H9 (cell line): ENCODE results near the gene LIMK2. TPM values are rescaled to one million over a fixed set of nuclear protein-coding genes. Genes with fewer than 3 reads are reported as not detected.

ENCODE experiments used
- DNase-seq: peaks from one replicate; pipeline ENCODE4 v3.0.0-alpha.2; 2017
- H2AFZ ChIP-seq: one replicate; pipeline ENCODE4 v1.6.1; 2013; ENCODE audit warnings: mild to moderate bottlenecking, low read length, control low read depth, moderate library complexity
- H2AK5ac ChIP-seq: 2 replicates; pipeline ENCODE4 v1.6.1; 2013; ENCODE audit warnings: low read length, control low read depth, mixed read lengths; ENCODE audit not compliant: insufficient read length
- H2BK120ac ChIP-seq: one replicate; pipeline ENCODE4 v1.6.1; 2013; ENCODE audit warnings: low read depth, mild to moderate bottlenecking, low read length, control low read depth, inconsistent platforms; ENCODE audit not compliant: poor library complexity, severe bottlenecking
- H2BK12ac ChIP-seq: 2 replicates; pipeline ENCODE4 v1.6.1; 2013; ENCODE audit warnings: low read length, control low read depth, mixed read lengths, low read depth; ENCODE audit not compliant: insufficient read length
- H2BK15ac ChIP-seq: 2 replicates; pipeline ENCODE4 v1.6.1; 2013; ENCODE audit warnings: low read depth, low read length, control low read depth
- H2BK20ac ChIP-seq: one replicate; pipeline ENCODE4 v1.6.1; 2013; ENCODE audit warnings: low read depth, mild to moderate bottlenecking, low read length, control low read depth, inconsistent platforms; ENCODE audit not compliant: poor library complexity, severe bottlenecking
- H2BK5ac ChIP-seq: 2 replicates; pipeline ENCODE4 v1.6.1; 2013; ENCODE audit warnings: low read length, control low read depth, mixed read lengths; ENCODE audit not compliant: insufficient read length
- H3K14ac ChIP-seq: 2 replicates; pipeline ENCODE4 v1.6.1; 2013; ENCODE audit warnings: low read length, control low read depth; ENCODE audit not compliant: insufficient read depth
- H3K18ac ChIP-seq: 2 replicates; pipeline ENCODE4 v1.6.1; 2013; ENCODE audit warnings: low read depth, mild to moderate bottlenecking, mixed read lengths, low read length, control low read depth; ENCODE audit not compliant: insufficient read length
- H3K23ac ChIP-seq: 2 replicates; pipeline ENCODE4 v1.6.1; 2013; ENCODE audit warnings: low read length, control low read depth, mixed read lengths, low read depth; ENCODE audit not compliant: insufficient read length
- H3K23me2 ChIP-seq: 2 replicates; pipeline ENCODE4 v1.6.1; 2013; ENCODE audit warnings: low read depth, mild to moderate bottlenecking, mixed read lengths, low read length, control low read depth; ENCODE audit not compliant: insufficient read length, poor library complexity, severe bottlenecking
- H3K27ac ChIP-seq: 2 replicates; pipeline ENCODE4 v1.5.1; 2013; ENCODE audit warnings: low read length, control low read depth, mixed read lengths, low read depth; ENCODE audit not compliant: insufficient read length
- H3K27me3 ChIP-seq: 2 replicates; pipeline ENCODE4 v1.6.1; 2013; ENCODE audit warnings: low read length, control low read depth, inconsistent platforms; ENCODE audit not compliant: insufficient read depth
- H3K4ac ChIP-seq: 2 replicates; pipeline ENCODE4 v1.6.1; 2013; ENCODE audit warnings: low read depth, mild to moderate bottlenecking, control low read depth, inconsistent platforms, low read length, moderate library complexity
- H3K4me1 ChIP-seq: 2 replicates; pipeline ENCODE4 v1.6.1; 2013; ENCODE audit warnings: low read length, control low read depth, inconsistent platforms; ENCODE audit not compliant: insufficient read depth
- H3K4me2 ChIP-seq: 2 replicates; pipeline ENCODE4 v1.6.1; 2013; ENCODE audit warnings: low read length, control low read depth, mixed read lengths; ENCODE audit not compliant: insufficient read length, insufficient read depth
- H3K56ac ChIP-seq: 2 replicates; pipeline ENCODE4 v1.6.1; 2013; ENCODE audit warnings: low read depth, mild to moderate bottlenecking, mixed read lengths, low read length, control low read depth; ENCODE audit not compliant: insufficient read length
- H3K79me1 ChIP-seq: 2 replicates; pipeline ENCODE4 v1.6.1; 2013; ENCODE audit warnings: low read depth, mild to moderate bottlenecking, moderate library complexity, low read length, control low read depth, inconsistent platforms; ENCODE audit not compliant: insufficient read depth, poor library complexity, severe bottlenecking
- H3K79me2 ChIP-seq: 2 replicates; pipeline ENCODE4 v1.6.1; 2013; ENCODE audit warnings: low read length, control low read depth, inconsistent platforms; ENCODE audit not compliant: insufficient read depth
- H3K9ac ChIP-seq: 2 replicates; pipeline ENCODE4 v1.6.1; 2013; ENCODE audit warnings: low read length, control low read depth, mixed read lengths; ENCODE audit not compliant: insufficient read length; ENCODE audit errors: extremely low read depth
- H3K9me3 ChIP-seq: one replicate; pipeline ENCODE4 v1.6.1; 2013; ENCODE audit warnings: low read depth, low read length, inconsistent platforms; ENCODE audit not compliant: control insufficient read depth
- H3T11ph ChIP-seq: one replicate; pipeline ENCODE4 v1.6.1; 2013; ENCODE audit warnings: mild to moderate bottlenecking, low read length, control low read depth, inconsistent platforms
- H4K20me1 ChIP-seq: one replicate; pipeline ENCODE4 v1.6.1; 2013; ENCODE audit not compliant: control insufficient read depth, insufficient read length, insufficient read depth
- H4K5ac ChIP-seq: 2 replicates; pipeline ENCODE4 v1.6.1; 2013; ENCODE audit warnings: low read depth, mild to moderate bottlenecking, mixed read lengths, low read length, control low read depth; ENCODE audit not compliant: insufficient read length
- H4K8ac ChIP-seq: replicated peaks from 2 replicates; pipeline ENCODE4 v1.6.1; 2013; ENCODE audit warnings: low read length, control low read depth, mixed read lengths, low read depth; ENCODE audit not compliant: insufficient read length
- H4K91ac ChIP-seq: 2 replicates; pipeline ENCODE4 v1.6.1; 2013; ENCODE audit warnings: low read depth, mild to moderate bottlenecking, moderate library complexity, mixed read lengths, low read length, control low read depth; ENCODE audit not compliant: insufficient read length
- H3K27ac Mint-ChIP-seq, 3 experiments: 2 replicates in 2 of 3; 3 replicates in 1 of 3; pipeline ENCODE4 v1.8.0; 2020 to 2021; ENCODE audit warnings: mixed read lengths in 3 of 3, mild to moderate bottlenecking in 1 of 3, moderate library complexity in 1 of 3
- H3K27me3 Mint-ChIP-seq: 2 replicates; pipeline ENCODE4 v1.8.0; 2021; ENCODE audit warnings: low read depth, mild to moderate bottlenecking, moderate library complexity, mixed read lengths
- H3K36me3 Mint-ChIP-seq, 3 experiments: 2 replicates in 2 of 3; 3 replicates in 1 of 3; pipeline ENCODE4 v1.8.0; 2020 to 2021; ENCODE audit warnings: low read depth in 3 of 3, mixed read lengths in 3 of 3; ENCODE audit not compliant: insufficient read depth in 1 of 3
- H3K4me1 Mint-ChIP-seq, 2 experiments: 2 replicates each; pipeline ENCODE4 v1.8.0; 2020; ENCODE audit warnings: mixed read lengths in 2 of 2
- H3K4me3 Mint-ChIP-seq, 2 experiments: 2 replicates in 1 of 2; 3 replicates in 1 of 2; pipeline ENCODE4 v1.8.0; 2020 to 2021; ENCODE audit warnings: mild to moderate bottlenecking in 2 of 2, mixed read lengths in 2 of 2, moderate library complexity in 1 of 2
- H3K9me3 Mint-ChIP-seq, 2 experiments: 2 replicates in 1 of 2; 3 replicates in 1 of 2; pipeline ENCODE4 v1.8.0; 2020; ENCODE audit warnings: mild to moderate bottlenecking in 2 of 2, mixed read lengths in 2 of 2, moderate library complexity in 1 of 2
- WGBS: extraction: QIAGEN DNeasy Blood & Tissue Kit; methylation state at CpG from one replicate; pipeline ENCODE4 v1.1.7; 2013; ENCODE audit warnings: missing lambda C conversion rate, low lambda C conversion rate, mixed read lengths; ENCODE audit not compliant: insufficient read length; ENCODE audit errors: extremely low coverage; 5-methylcytosine and 5-hydroxymethylcytosine counted together
- total RNA-seq: library from RNA; stranded (reverse); gene quantifications from 2 replicates; pipeline ENCODE4 v1.2.1, GENCODE V29; 2021
- TF ChIP-seq, protein P1 (sequence below): fragments of 200-600 bp; sonication (generic); conservative IDR thresholded peaks from 3 replicates; pipeline ENCODE4 v1.8.0; 2021; ENCODE audit warnings: antibody characterized with exemption, mild to moderate bottlenecking

Gene LIMK2
- total RNA-seq, 1 experiment from 2014 or later: 51.3 TPM

- Mint-ChIP-seq H3K27me3 (no peaks in the 10 kb centered on the region), H3K9me3 (no peaks in the 10 kb centered on the region), H3K36me3 (peaks cover 17 to 70% (median 59%) of the 10 kb centered on the region in 3 experiments), H3K4me3 (no peak overlapping the region), H3K4me1 (peaks cover 12 to 15% of the 10 kb centered on the region in 2 experiments), H3K27ac (peak overlapping the region in 1 of 3 experiments; percentile 80; a peak in 1 of 7 replicates)
- Histone ChIP-seq H3K79me1 (no peaks in the 10 kb centered on the region), H3K23me2 (no peaks in the 10 kb centered on the region), H4K20me1 (no peaks in the 10 kb centered on the region), H3K9ac (no peak overlapping the region), H2AFZ (no peak overlapping the region), H3K27ac (no peak overlapping the region), H3K9me3 (no peaks in the 10 kb centered on the region), H3K4ac (no peak overlapping the region), H3T11ph (no peak overlapping the region), H3K14ac (no peak overlapping the region), H2BK15ac (no peak overlapping the region), H4K5ac (no peak overlapping the region), H2BK5ac (no peak overlapping the region), H2BK120ac (no peak overlapping the region), H3K56ac (no peak overlapping the region), H4K8ac (no peak overlapping the region), H3K18ac (no peak overlapping the region), H2BK12ac (no peak overlapping the region), H2BK20ac (no peak overlapping the region), H3K4me2 (no peak overlapping the region), H4K91ac (no peak overlapping the region), H2AK5ac (no peak overlapping the region), H3K23ac (no peak overlapping the region), H3K4me1 (peaks cover 8% of the 10 kb centered on the region; the same call in 1 of the 2 replicates), H3K27me3 (no peaks in the 10 kb centered on the region), H3K79me2 (no peaks in the 10 kb centered on the region)
- no peak for DNase-seq
- TF ChIP-seq, protein P1, sequence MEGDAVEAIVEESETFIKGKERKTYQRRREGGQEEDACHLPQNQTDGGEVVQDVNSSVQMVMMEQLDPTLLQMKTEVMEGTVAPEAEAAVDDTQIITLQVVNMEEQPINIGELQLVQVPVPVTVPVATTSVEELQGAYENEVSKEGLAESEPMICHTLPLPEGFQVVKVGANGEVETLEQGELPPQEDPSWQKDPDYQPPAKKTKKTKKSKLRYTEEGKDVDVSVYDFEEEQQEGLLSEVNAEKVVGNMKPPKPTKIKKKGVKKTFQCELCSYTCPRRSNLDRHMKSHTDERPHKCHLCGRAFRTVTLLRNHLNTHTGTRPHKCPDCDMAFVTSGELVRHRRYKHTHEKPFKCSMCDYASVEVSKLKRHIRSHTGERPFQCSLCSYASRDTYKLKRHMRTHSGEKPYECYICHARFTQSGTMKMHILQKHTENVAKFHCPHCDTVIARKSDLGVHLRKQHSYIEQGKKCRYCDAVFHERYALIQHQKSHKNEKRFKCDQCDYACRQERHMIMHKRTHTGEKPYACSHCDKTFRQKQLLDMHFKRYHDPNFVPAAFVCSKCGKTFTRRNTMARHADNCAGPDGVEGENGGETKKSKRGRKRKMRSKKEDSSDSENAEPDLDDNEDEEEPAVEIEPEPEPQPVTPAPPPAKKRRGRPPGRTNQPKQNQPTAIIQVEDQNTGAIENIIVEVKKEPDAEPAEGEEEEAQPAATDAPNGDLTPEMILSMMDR: no peak
- no CpG with 5 or more reads among the region's 2 CpGs for WGBS
Measured at GRCh38 chr22:31268281-31268680, 56.2 kb downstream of the LIMK2 start.
